Fibroblast of villous mesenchyme (primary cell): Measurements from ENCODE around the gene SART1. TPM values are rescaled to one million over a fixed set of nuclear protein-coding genes. Genes with fewer than 3 reads are reported as not detected.
"Not testable (repeated sequence)": the region's sequence is repeated elsewhere in the genome, so short reads cannot be mapped to it uniquely, and the experiment has no call there.

Experiments used
- DNase-seq: peaks from one replicate; pipeline ENCODE4 v3.0.0-alpha.2; 2010; ENCODE audit warnings: low read depth
- H3K4me3 ChIP-seq: 2 replicates; pipeline ENCODE4 v1.5.1; 2011; ENCODE audit warnings: low read depth, mild to moderate bottlenecking, low read length
- CTCF ChIP-seq: IDR thresholded peaks from 2 replicates; pipeline ENCODE4 v1.5.1; 2012; ENCODE audit warnings: low read depth, mild to moderate bottlenecking, low read length; ENCODE audit not compliant: insufficient read depth
- total RNA-seq: library from RNA; depleted of rRNA; stranded (reverse); fragments of >200 nt; gene quantifications from 2 replicates; pipeline ENCODE4 v1.2.3, GENCODE V29; 2012

SART1 gene
- total RNA-seq, 1 donor = 25.5 TPM

GRCh38 chr11:65945430-65945911, 16.1 kb upstream of the SART1 start, which contains the start of gene TSGA10IP:
TSGA10IP (plus strand) TSS chr11:65945480; CDS start chr11:65945676, 196 bp downstream.
- DNase-seq = no peak
- no peak for TF ChIP-seq CTCF
- H3K4me3 ChIP-seq = no peak within 1 kb of the TSS

GRCh38 chr11:65945941-65946558, 15.5 kb upstream of the SART1 start:
- DNase-seq = no peak
- no peak for TF ChIP-seq CTCF
- no peak overlapping the region for H3K4me3 ChIP-seq

- H3K4me3 ChIP-seq = no peak overlapping the region
- no peak for DNase-seq
- TF ChIP-seq CTCF = no peak
These were observed 14.9 kb upstream of the SART1 start for GRCh38 chr11:65946655-65947054.

GRCh38 chr11:65947133-65947532, 14.4 kb upstream of the SART1 start:
- no peak for TF ChIP-seq CTCF
- no peak for DNase-seq
- H3K4me3 ChIP-seq = no peak overlapping the region

GRCh38 chr11:65947603-65948125, 13.9 kb upstream of the SART1 start:
- no peak for DNase-seq
- H3K4me3 ChIP-seq = no peak overlapping the region
- no peak for TF ChIP-seq CTCF

- not testable (repeated sequence) for H3K4me3 ChIP-seq, DNase-seq
These were observed 10.8 kb upstream of the SART1 start for GRCh38 chr11:65950711-65951110.

GRCh38 chr11:65951641-65952040, 9.9 kb upstream of the SART1 start:
- not testable (repeated sequence) for DNase-seq

GRCh38 chr11:65952052-65952521, 9.4 kb upstream of the SART1 start:
- DNase-seq = no peak
- H3K4me3 ChIP-seq = no peak overlapping the region
- no peak for TF ChIP-seq CTCF

More at GRCh38 chr11:65951641-65952040, 9.9 kb upstream of the SART1 start:
- not testable (repeated sequence) for H3K4me3 ChIP-seq
